Measurements from ENCODE around the gene ADAMTS2.

Gene ADAMTS2

DNA sequence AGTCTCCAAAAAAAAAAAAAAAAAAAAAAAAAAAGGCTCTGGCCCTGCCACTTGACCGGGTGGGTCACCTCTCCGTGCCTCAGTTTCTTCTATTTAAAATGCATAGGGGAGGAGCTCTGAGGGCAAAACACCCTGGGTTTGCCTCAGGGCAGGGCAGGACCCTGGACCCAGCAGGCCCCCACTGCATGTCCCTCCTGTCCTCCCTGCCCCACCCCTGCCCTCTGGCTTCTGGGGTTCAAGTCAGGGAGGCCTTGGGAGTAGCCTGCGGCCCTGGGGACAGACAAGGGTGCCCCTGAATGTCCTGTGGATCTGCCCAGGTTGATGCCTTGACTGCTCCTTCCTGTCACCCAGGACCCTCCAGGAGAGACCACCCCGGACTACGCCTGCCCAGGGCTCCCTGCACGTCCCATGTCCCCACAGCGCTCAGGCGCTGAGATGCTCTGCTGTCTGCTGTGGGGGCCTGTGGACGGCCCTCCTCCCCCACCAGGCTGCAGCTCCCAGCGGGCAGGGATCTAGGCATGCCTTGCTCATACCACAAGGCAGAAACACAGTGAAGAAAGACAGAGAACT is 35.4 kb downstream of the ADAMTS2 start:
- H3K4me3 ChIP-seq (ENCODE audit: low read length): no peak overlapping the region

DNA sequence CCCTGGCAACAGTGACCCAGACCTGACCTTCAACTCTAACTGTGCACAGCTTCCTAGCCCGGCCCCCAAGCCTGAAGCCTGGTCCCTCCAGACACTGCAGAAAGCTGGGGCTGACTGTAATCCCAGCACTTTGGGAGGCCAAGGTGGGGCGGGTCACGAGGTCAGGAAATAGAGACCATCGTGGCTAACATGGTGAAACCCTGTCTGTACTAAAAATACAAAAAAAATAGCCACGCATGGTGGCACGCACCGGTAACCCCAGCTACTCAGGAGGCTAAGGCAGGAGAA is 35.9 kb downstream of the ADAMTS2 start:
- no peak for TF ChIP-seq ZNF274 (IDR thresholded peaks at IDR 0.05; ENCODE audit: low read depth, low read length)
- no peak overlapping the region for H3K4me3 ChIP-seq (ENCODE audit: low read length)

More for the DNA sequence above, 35.4 kb downstream of the ADAMTS2 start:
- no peak for TF ChIP-seq ZNF274 (IDR thresholded peaks at IDR 0.05; ENCODE audit: low read depth, low read length)

DNA sequence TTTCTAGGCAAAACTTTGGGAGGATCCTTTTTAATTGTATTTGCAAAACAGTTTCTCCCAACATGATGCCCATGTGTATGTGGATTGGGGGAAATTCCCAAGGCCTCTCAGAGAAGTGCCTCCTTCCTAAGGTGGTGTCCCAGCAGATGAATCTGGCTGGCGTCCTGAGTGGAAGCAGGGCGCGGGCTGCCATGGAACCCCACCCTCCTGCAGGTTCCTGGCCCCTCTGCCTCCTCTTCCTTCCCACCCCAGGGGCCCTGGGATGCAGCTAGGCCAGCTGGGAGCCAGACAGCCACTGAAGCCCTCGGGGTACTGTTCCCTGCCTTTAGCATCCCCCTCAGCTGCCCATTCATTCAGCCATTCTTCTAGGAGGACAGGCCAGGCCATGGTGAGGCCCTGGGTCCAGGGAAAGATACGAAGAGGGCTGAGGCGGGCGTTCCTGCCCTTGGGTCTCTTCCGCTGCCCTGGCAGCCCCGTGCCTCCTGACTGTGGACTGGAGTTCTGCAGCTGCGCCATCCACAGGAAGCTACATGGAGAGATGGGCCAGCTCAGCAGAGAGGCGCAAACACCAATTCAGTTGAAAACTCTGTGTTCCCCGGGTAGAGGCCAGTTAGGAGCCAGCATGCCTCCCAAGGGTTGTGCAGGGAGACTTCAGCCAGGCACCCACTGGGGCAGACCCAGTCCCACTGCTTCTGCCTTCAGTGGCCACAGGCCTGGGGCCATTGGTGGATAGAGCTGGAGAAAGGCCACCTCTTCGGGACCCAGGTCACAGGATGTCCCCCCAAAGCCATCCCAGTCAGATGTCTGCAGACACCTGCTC is 36.5 kb downstream of the ADAMTS2 start:
- TF ChIP-seq ZNF274 (IDR thresholded peaks at IDR 0.05; ENCODE audit: low read depth, low read length): no peak
- H3K4me3 ChIP-seq (ENCODE audit: low read length): no peak overlapping the region

- no peak overlapping the region for H3K4me3 ChIP-seq (ENCODE audit: low read length)
- TF ChIP-seq ZNF274 (IDR thresholded peaks at IDR 0.05; ENCODE audit: low read depth, low read length): no peak
These were observed 37.3 kb downstream of the ADAMTS2 start for GRCh38 chr5:179307931-179308471.

- no peak overlapping the region for H3K4me3 ChIP-seq (ENCODE audit: low read length)
- TF ChIP-seq ZNF274 (IDR thresholded peaks at IDR 0.05; ENCODE audit: low read depth, low read length): no peak
These were observed 38.1 kb downstream of the ADAMTS2 start for GRCh38 chr5:179307013-179307800.

GRCh38 chr5:179306191-179307012 is 38.9 kb downstream of the ADAMTS2 start:
- TF ChIP-seq ZNF274 (IDR thresholded peaks at IDR 0.05; ENCODE audit: low read depth, low read length): no peak
- no peak overlapping the region for H3K4me3 ChIP-seq (ENCODE audit: low read length)

DNA sequence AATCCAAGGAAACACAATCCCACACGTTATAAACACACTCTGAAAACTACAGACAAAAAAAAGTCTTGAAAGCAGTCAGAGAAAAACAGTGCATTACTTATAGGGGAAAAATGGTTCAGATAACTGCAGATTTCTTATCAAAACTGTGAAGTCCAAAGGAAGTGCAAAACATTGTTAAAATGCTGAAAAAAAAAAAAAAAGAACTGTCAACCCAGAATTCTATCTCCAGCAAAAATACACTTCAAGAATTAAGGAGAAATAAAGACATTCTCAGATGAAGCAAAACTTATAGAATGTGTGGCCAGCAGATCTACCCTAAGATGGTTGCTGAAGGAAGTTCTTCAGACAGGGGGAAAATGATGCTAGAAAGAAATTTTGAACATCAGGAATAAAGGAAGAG is 40.4 kb downstream of the ADAMTS2 start:
- H3K4me3 ChIP-seq (ENCODE audit: low read length): no peak overlapping the region

DNA sequence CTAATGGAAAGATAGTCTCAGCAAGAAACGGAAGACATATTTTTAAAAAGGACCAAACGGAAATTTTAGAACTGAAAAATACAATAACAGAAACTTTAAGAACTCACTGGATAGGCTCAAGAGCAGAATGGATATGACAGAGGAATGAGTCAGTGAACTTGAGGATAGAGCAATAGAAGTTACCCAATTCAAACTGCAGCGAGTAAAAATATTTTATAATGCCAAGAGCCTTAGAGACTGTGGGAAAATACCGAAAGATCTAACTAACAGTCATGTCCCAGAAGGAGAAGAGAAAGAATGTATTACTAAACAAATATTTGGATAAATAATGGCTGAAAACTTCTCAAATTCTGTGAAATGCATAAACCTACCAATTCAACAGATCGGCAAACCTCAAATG is 40.8 kb downstream of the ADAMTS2 start:
- no peak overlapping the region for H3K4me3 ChIP-seq (ENCODE audit: low read length)
- no peak for TF ChIP-seq ZNF274 (IDR thresholded peaks at IDR 0.05; ENCODE audit: low read depth, low read length)

More for the DNA sequence above, 40.4 kb downstream of the ADAMTS2 start:
- no peak for TF ChIP-seq ZNF274 (IDR thresholded peaks at IDR 0.05; ENCODE audit: low read depth, low read length)

DNA sequence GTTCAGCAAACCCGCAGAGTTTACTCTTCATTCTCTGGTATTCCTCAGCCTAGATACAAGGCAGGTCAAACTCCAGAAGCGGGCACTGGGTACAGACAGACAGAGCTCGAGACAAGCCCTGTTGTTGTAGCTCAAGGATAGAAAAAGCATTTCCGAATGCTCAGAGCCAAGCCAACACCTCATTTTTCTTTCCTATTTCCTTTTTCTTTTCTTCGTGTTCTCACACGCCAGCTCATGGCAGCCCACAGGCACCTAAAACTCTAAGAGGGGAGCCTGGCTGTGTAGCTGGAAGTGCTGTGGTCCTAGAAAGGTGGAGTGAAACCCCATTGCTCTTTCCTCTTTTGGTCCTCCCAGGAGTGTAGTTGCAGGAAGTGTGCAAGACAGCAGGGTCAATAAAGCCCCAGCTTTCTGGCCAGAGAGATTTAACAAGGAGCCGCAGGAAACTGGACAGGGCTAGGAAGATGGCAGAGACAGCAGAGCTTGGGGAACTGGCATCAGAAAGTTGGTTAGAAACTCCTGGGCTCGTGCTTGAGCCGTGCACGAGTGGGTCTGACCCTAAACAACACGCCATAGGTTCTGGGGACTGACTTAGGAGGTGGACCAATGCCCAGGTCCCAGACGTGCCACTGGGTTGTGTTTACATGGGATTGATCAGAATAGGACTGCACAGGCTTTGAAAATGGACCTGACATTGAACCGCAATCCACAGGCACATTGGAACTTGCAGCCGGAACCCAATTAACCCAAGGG is 41.6 kb downstream of the ADAMTS2 start:
- no peak overlapping the region for H3K4me3 ChIP-seq (ENCODE audit: low read length)
- no peak for TF ChIP-seq ZNF274 (IDR thresholded peaks at IDR 0.05; ENCODE audit: low read depth, low read length)

DNA sequence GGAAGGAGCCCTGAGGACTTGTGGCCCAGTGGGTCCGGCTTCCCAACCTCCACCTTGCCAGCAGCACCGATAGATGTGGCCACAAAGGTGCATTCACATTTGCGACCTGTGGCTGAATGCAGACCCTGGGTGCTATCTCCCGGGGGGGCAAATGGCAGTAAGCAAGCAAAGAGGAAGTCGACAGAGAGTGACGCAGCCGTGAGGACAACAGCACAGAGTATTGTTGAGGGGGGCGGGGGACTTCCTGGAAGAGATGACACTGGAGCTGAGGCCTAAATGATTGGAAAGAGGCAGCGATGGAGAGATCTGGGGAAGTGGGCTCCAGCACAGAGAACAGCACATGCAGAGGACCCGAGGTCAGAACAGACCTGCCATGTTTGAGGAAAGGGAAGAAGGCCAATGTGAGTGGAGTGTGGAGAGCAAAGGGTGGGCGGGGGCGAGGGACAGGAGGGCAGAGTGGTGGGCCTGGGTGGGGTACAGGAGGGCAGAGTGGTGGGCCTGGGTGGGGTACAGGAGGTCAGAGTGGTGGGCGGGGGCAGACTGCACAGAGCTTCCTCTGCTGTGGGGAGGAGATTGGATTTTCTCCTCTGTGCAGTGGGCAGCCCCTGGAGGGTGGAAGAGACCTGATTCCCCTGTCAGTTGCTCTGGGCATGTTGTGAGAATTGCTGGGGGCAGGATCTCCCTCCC is 42.6 kb downstream of the ADAMTS2 start:
- no peak for TF ChIP-seq ZNF274 (IDR thresholded peaks at IDR 0.05; ENCODE audit: low read depth, low read length)

GRCh38 chr5:179301796-179302195 is 43.5 kb downstream of the ADAMTS2 start:
- H3K4me3 ChIP-seq (ENCODE audit: low read length): no peak overlapping the region
- TF ChIP-seq ZNF274 (IDR thresholded peaks at IDR 0.05; ENCODE audit: low read depth, low read length): no peak

More for the DNA sequence above, 42.6 kb downstream of the ADAMTS2 start:
- no peak overlapping the region for H3K4me3 ChIP-seq (ENCODE audit: low read length)

GRCh38 chr5:179301376-179301775 is 43.9 kb downstream of the ADAMTS2 start:
- TF ChIP-seq ZNF274 (IDR thresholded peaks at IDR 0.05; ENCODE audit: low read depth, low read length): no peak

More at GRCh38 chr5:179301376-179301775, 43.9 kb downstream of the ADAMTS2 start:
- no peak overlapping the region for H3K4me3 ChIP-seq (ENCODE audit: low read length)

Measured in GM08714 (cell line).